Prostate gland (tissue), 2 donors: Measurements from ENCODE around the gene TRIM29. TPM values are rescaled to one million over a fixed set of nuclear protein-coding genes. Genes with fewer than 3 reads are reported as not detected.

Experiments
- DNase-seq: peaks from one replicate; pipeline ENCODE4 v3.0.0-alpha.2; 2019; ENCODE audit warnings: low spot score
- H3K27ac ChIP-seq, 2 donors: fragments of 200-600 bp; sonication (generic); 2 replicates each; pipeline ENCODE4 v1.5.1; 2017 to 2019
- H3K27me3 ChIP-seq: fragments of 200-600 bp; sonication (generic); replicated peaks from 2 replicates; pipeline ENCODE4 v1.5.1; 2019; ENCODE audit not compliant: insufficient read depth
- H3K36me3 ChIP-seq, 2 donors: fragments of 200-600 bp; sonication (generic); 1 replicate in 1 of 2; 2 replicates in 1 of 2; pipeline versions ENCODE4 v1.5.1 to v1.8.1; 2017 to 2019
- H3K4me1 ChIP-seq: fragments of 200-600 bp; sonication (generic); replicated peaks from 2 replicates; pipeline ENCODE4 v1.5.1; 2019
- H3K4me3 ChIP-seq, 2 donors: fragments of 200-600 bp; sonication (generic); 2 replicates each; pipeline ENCODE4 v1.5.1; 2017 to 2019
- H3K9me3 ChIP-seq: fragments of 200-600 bp; sonication (generic); 2 replicates; pipeline ENCODE4 v1.5.1; 2017
- POLR2A ChIP-seq: fragments of 450-650 bp; IDR thresholded peaks from one replicate; pipeline ENCODE4 v1.6.1; 2016; ENCODE audit warnings: antibody characterized with exemption, mild to moderate bottlenecking
- POLR2AphosphoS5 ChIP-seq: sonication (generic); formaldehyde crosslinking; IDR thresholded peaks from one replicate; pipeline ENCODE4 v1.6.1; 2017; ENCODE audit warnings: antibody characterized with exemption
- WGBS: methylation state at CpG from one replicate; pipeline ENCODE4 v1.1.5; 2018; 5-methylcytosine and 5-hydroxymethylcytosine counted together
- intact Hi-C: fragments of 100-400 bp; cut with DNase I; formaldehyde crosslinking; loops from one replicate; pipeline ENCODE4 v1.14.2; 2022
- total RNA-seq, 2 donors: library from RNA; depleted of rRNA; stranded (reverse); fragments of >200 nt; gene quantifications; one replicate each; pipeline ENCODE4 v1.1.0, GENCODE V29; 2016
- TF ChIP-seq, protein P1 (sequence below), 4 experiments: fragments of 200-600 bp in 2 of 4; fragments of 450-650 bp in 2 of 4; sonication (generic) in 2 of 4; IDR thresholded peaks; 1 replicate in 3 of 4; 2 replicates in 1 of 4; pipeline ENCODE4 v1.5.1; 2016 to 2019; ENCODE audit warnings: antibody characterized with exemption in 4 of 4, mild to moderate bottlenecking in 2 of 4, moderate library complexity in 2 of 4

Gene TRIM29
- total RNA-seq, 2 donors from 2014 or later = 73.7 to 126 TPM

DNA sequence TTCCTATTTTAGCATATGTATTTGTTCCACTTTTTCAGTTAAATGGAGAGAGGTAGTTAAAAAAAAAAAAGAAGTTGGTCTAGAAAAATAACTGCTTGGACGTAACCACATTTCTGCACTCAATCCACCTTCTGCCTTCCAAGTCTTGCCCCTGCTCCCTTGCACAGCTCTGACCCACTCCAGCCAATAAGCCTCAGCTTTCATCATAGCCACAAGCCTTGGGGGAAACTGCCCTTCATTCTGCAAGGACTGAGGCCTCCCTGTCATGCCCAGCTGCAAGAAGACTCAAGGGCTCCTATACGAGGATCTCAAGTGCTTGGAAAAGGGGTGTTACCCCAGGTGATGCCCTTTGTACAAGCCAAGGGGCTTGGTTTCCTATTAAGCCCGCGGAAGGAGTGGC is 37.0 kb upstream of the TRIM29 start:
- no peak for DNase-seq
- 60% methylated on average over 4 of the region's 4 CpGs for WGBS
- no peaks in the 10 kb centered on the region for H3K9me3 ChIP-seq
- no peaks in the 10 kb centered on the region for H3K36me3 ChIP-seq
- no peak overlapping the region for H3K27ac ChIP-seq
- no peak overlapping the region for H3K4me3 ChIP-seq
- H3K4me1 ChIP-seq = no peaks in the 10 kb centered on the region
- TF ChIP-seq, protein P1, sequence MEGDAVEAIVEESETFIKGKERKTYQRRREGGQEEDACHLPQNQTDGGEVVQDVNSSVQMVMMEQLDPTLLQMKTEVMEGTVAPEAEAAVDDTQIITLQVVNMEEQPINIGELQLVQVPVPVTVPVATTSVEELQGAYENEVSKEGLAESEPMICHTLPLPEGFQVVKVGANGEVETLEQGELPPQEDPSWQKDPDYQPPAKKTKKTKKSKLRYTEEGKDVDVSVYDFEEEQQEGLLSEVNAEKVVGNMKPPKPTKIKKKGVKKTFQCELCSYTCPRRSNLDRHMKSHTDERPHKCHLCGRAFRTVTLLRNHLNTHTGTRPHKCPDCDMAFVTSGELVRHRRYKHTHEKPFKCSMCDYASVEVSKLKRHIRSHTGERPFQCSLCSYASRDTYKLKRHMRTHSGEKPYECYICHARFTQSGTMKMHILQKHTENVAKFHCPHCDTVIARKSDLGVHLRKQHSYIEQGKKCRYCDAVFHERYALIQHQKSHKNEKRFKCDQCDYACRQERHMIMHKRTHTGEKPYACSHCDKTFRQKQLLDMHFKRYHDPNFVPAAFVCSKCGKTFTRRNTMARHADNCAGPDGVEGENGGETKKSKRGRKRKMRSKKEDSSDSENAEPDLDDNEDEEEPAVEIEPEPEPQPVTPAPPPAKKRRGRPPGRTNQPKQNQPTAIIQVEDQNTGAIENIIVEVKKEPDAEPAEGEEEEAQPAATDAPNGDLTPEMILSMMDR (IDR thresholded peaks at IDR 0.05) = no peak
- TF ChIP-seq POLR2AphosphoS5 = no peak
- no peak for TF ChIP-seq POLR2A
- intact Hi-C loops = loop anchor here (5.0 kb wide), 1 partner anchor 127 kb away; no protein-coding TSS in a partner anchor
- H3K27me3 ChIP-seq = no peaks in the 10 kb centered on the region

DNA sequence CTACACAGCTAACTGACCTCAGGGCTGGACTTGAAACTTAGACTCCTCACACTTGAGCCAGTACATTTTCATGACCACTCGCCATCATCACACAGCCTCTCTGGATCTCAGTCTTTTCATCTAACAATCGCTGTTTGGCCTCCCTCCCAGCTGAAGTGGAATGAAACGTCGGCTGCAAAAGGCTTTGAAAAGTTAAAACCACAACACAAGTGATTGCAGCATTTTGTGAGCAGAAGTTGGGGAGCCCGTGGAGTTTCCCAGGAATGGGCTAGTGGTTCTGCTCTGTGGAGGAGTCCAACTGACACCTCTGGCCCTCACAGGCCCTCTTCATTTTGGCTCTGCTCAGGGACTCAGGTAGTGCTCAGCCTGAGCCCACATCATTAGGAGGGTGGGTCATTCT is 35.9 kb upstream of the TRIM29 start:
- WGBS = 45% methylated on average over 5 of the region's 5 CpGs
- intact Hi-C loops = loop anchor here (2.0 to 5.0 kb wide), 2 partner anchors 57 to 128 kb away; no protein-coding TSS in a partner anchor

DNA sequence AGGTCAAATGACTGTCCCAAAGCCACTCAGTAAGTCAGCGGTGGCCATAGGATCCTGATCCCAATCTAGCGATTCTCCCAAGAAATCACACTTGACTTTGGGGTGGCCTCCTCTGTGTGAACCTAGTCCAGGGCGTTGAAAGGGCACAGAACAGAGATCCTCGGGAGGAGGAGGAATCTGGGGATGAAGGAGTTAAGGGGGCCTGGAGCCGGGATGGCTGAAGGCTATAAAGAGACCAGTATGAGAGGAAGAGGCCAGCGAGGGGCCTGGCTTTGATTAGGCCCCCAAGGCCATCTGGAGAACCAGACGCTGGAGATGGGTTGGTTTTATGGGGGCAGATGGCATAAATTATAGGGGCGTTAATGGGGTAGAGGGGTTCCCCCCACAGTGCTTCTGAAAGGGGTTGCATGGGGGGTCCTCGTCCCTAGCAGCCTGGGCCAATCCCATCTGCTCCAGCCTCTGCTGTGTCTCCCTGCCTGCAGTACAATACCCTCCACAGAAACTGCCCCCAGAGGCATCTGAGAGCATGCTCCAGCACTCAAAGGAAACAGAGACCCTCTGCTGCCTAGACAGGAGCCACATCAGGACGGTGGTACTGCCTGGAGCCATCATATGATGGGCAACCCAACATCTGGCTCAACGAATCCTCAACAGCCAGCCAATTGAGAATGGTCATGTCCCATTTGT is 35.2 kb upstream of the TRIM29 start:
- no peak overlapping the region for H3K4me3 ChIP-seq
- intact Hi-C loops = loop anchor here (2.0 to 5.0 kb wide), 2 partner anchors 58 to 129 kb away; no protein-coding TSS in a partner anchor
- no peaks in the 10 kb centered on the region for H3K36me3 ChIP-seq
- no peaks in the 10 kb centered on the region for H3K27me3 ChIP-seq
- no peaks in the 10 kb centered on the region for H3K4me1 ChIP-seq
- 79% methylated on average over 11 of the region's 11 CpGs for WGBS
- H3K9me3 ChIP-seq = no peaks in the 10 kb centered on the region
- no peak for DNase-seq
- TF ChIP-seq POLR2AphosphoS5 (no peak), POLR2A (no peak)
- TF ChIP-seq, protein P1 (IDR thresholded peaks at IDR 0.05) = no peak
- no peak overlapping the region for H3K27ac ChIP-seq

More for the DNA sequence above, 35.9 kb upstream of the TRIM29 start:
- H3K9me3 ChIP-seq = no peaks in the 10 kb centered on the region
- H3K4me3 ChIP-seq = no peak overlapping the region
- H3K4me1 ChIP-seq = no peaks in the 10 kb centered on the region
- DNase-seq = no peak
- H3K36me3 ChIP-seq = no peaks in the 10 kb centered on the region
- H3K27ac ChIP-seq = no peak overlapping the region
- TF ChIP-seq POLR2A (no peak), POLR2AphosphoS5 (no peak)
- TF ChIP-seq, protein P1 (IDR thresholded peaks at IDR 0.05) = no peak
- H3K27me3 ChIP-seq = no peaks in the 10 kb centered on the region

DNA sequence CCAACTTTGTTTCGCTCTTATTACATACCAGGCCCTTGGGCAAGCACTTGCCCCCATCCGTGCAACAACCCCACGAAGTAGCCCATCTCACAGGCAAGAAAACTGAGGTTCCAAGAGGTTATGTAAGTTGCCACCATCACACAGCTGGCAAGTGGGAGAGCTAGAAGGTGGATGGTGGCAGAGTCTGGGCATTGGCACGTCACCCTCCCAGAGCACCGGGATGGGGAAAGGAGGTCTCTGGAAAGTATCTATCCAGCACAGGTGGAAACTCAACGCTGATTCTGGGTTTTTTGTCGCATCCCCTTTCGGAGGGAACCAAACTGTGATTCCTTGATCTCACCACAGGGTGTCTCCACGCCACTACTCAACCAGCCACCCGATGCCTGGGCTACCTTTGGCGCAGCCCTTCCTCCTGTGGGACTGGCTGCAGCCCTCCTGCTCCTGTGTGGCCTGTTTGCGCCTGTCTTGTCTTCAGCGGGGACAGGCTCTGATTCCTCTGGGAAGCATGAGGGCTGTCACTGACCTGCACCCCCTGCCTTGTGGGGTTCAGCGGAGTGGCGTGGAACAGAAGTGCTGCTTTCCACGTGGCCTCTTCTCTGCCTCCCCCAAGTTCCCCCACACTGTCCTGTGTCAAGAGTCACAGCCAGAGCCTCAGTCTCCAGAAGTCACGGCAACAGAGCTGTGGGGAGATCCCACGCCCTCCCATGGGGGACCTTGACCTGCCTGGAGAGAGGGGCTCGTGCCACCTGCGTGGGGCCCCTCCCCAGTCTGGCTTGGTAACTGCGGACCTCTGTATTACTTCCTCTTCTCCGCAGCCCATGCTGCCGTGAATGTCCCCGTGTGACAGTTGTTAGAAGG is 34.4 kb upstream of the TRIM29 start:
- intact Hi-C loops = loop anchor here (2.0 to 5.0 kb wide), 2 partner anchors 59 to 130 kb away; no protein-coding TSS in a partner anchor
- no peak overlapping the region for H3K4me3 ChIP-seq
- 38% methylated on average over 24 of the region's 24 CpGs for WGBS
- no peaks in the 10 kb centered on the region for H3K27me3 ChIP-seq
- no peaks in the 10 kb centered on the region for H3K36me3 ChIP-seq
- TF ChIP-seq, protein P1 (IDR thresholded peaks at IDR 0.05) = peak; percentile 62 to 94 (median 92)
- TF ChIP-seq POLR2AphosphoS5 = peak; percentile 62
- no peak for TF ChIP-seq POLR2A
- H3K27ac ChIP-seq = no peak overlapping the region
- H3K9me3 ChIP-seq = no peaks in the 10 kb centered on the region
- no peaks in the 10 kb centered on the region for H3K4me1 ChIP-seq
- peak; percentile 67 for DNase-seq
